CD14-positive monocyte (primary cell): ENCODE data around the gene PTPN7. TPM values are rescaled to one million over a fixed set of nuclear protein-coding genes. Genes with fewer than 3 reads are reported as not detected.

Experiments used
- DNase-seq, 3 donors: peaks; one replicate each; pipeline ENCODE4 v3.0.0-alpha.2; 2011 to 2022
- H2AFZ ChIP-seq: 2 replicates; pipeline ENCODE4 v1.6.0; 2012; ENCODE audit warnings: mild to moderate bottlenecking, low read depth, low read length, inconsistent platforms; ENCODE audit not compliant: insufficient read depth, poor library complexity, severe bottlenecking
- H3K27ac ChIP-seq, 2 donors: 1 replicate in 1 of 2; 2 replicates in 1 of 2; pipeline ENCODE4 v1.5.1; 2012 to 2013; ENCODE audit warnings: low read length in 2 of 2, control low read depth in 1 of 2, inconsistent platforms in 1 of 2, low read depth in 1 of 2, mild to moderate bottlenecking in 1 of 2
- H3K27me3 ChIP-seq, 2 donors: one replicate each; pipeline versions ENCODE4 v1.6.0 to v1.6.1; 2011 to 2013; ENCODE audit warnings: low read length in 2 of 2; ENCODE audit not compliant: control insufficient read depth in 2 of 2, insufficient read depth in 2 of 2
- H3K36me3 ChIP-seq, 2 donors: replicated peaks in 1 of 2; 1 replicate in 1 of 2; 2 replicates in 1 of 2; pipeline versions ENCODE4 v1.5.1 to v1.6.1; 2012 to 2013; ENCODE audit warnings: low read length in 2 of 2, control low read depth in 1 of 2, inconsistent platforms in 1 of 2, mild to moderate bottlenecking in 1 of 2; ENCODE audit not compliant: insufficient read depth in 2 of 2, control insufficient read depth in 1 of 2
- H3K4me1 ChIP-seq, 2 donors: 1 replicate in 1 of 2; 2 replicates in 1 of 2; pipeline versions ENCODE4 v1.5.1 to v1.6.1; 2012 to 2013; ENCODE audit warnings: low read length in 2 of 2, control low read depth in 1 of 2, inconsistent platforms in 1 of 2, mild to moderate bottlenecking in 1 of 2, moderate library complexity in 1 of 2; ENCODE audit not compliant: insufficient read depth in 2 of 2, control insufficient read depth in 1 of 2
- H3K4me2 ChIP-seq: replicated peaks from 2 replicates; pipeline ENCODE3; 2012; ENCODE audit warnings: low read length, moderate library complexity, mild to moderate bottlenecking; ENCODE audit not compliant: poor library complexity, severe bottlenecking; ENCODE audit errors: extremely low read depth
- H3K4me3 ChIP-seq, 3 experiments: fragments of 200-600 bp in 1 of 3; sonication (generic) in 1 of 3; replicated peaks in 1 of 3; 1 replicate in 2 of 3; 2 replicates in 1 of 3; pipeline ENCODE4 v1.5.1; 2011 to 2013; ENCODE audit warnings: low read length in 3 of 3, mild to moderate bottlenecking in 3 of 3, control low read depth in 2 of 3, low read depth in 2 of 3, inconsistent platforms in 1 of 3, moderate library complexity in 1 of 3
- H3K79me2 ChIP-seq: 2 replicates; pipeline ENCODE4 v1.6.0; 2012; ENCODE audit warnings: mild to moderate bottlenecking, control low read depth, inconsistent platforms, low read length, moderate library complexity; ENCODE audit not compliant: insufficient read depth
- H3K9ac ChIP-seq: 2 replicates; pipeline ENCODE4 v1.6.0; 2017; ENCODE audit warnings: low read length, mild to moderate bottlenecking; ENCODE audit not compliant: insufficient read depth, poor library complexity, severe bottlenecking
- H3K9me3 ChIP-seq, 2 donors: replicated peaks in 1 of 2; 1 replicate in 1 of 2; 2 replicates in 1 of 2; pipeline versions ENCODE4 v1.5.1 to v1.6.1; 2012 to 2013; ENCODE audit warnings: low read length in 2 of 2, control low read depth in 1 of 2; ENCODE audit not compliant: control insufficient read depth in 1 of 2, insufficient read depth in 1 of 2
- H4K20me1 ChIP-seq: 2 replicates; pipeline ENCODE4 v1.6.0; 2012; ENCODE audit warnings: mild to moderate bottlenecking, low read length, control low read depth, moderate library complexity; ENCODE audit not compliant: insufficient read depth
- H3K27ac Mint-ChIP-seq, 7 donors: one replicate each; pipeline ENCODE4 v1.8.0; 2020; ENCODE audit warnings: mild to moderate bottlenecking in 7 of 7, mixed read lengths in 7 of 7, moderate library complexity in 6 of 7, inconsistent platforms in 2 of 7
- H3K27me3 Mint-ChIP-seq, 3 donors: one replicate each; pipeline ENCODE4 v1.8.0; 2021 to 2022; ENCODE audit warnings: low read depth in 3 of 3, mild to moderate bottlenecking in 3 of 3, mixed read lengths in 3 of 3, moderate library complexity in 3 of 3, inconsistent platforms in 1 of 3
- H3K36me3 Mint-ChIP-seq, 2 donors: one replicate each; pipeline ENCODE4 v1.8.0; 2020; ENCODE audit warnings: mixed read lengths in 2 of 2, inconsistent platforms in 1 of 2, mild to moderate bottlenecking in 1 of 2
- H3K4me1 Mint-ChIP-seq: one replicate; pipeline ENCODE4 v1.8.0; 2020; ENCODE audit warnings: mild to moderate bottlenecking, mixed read lengths
- H3K4me3 Mint-ChIP-seq, 2 donors: one replicate each; pipeline ENCODE4 v1.8.0; 2020; ENCODE audit warnings: mild to moderate bottlenecking in 2 of 2, mixed read lengths in 2 of 2, moderate library complexity in 1 of 2
- H3K9me3 Mint-ChIP-seq, 7 donors: one replicate each; pipeline ENCODE4 v1.8.0; 2020 to 2022; ENCODE audit warnings: mixed read lengths in 7 of 7, mild to moderate bottlenecking in 6 of 7, moderate library complexity in 6 of 7, inconsistent platforms in 2 of 7
- WGBS: methylation state at CpG from one replicate; pipeline ENCODE4 v1.1.5; 2013; ENCODE audit warnings: missing lambda C conversion rate; ENCODE audit not compliant: insufficient coverage; 5-methylcytosine and 5-hydroxymethylcytosine counted together
- intact Hi-C, 2 donors: fragments of 100-400 bp; cut with micrococcal nuclease; formaldehyde crosslinking; loops; one replicate each; pipeline versions ENCODE4 v1.15.0 to v1.15.1; 2023
- polyA plus RNA-seq, 3 donors: library from polyadenylated mRNA; depleted of rRNA in 1 of 3; unstranded in 2 of 3; stranded (reverse) in 1 of 3; fragments of 300-500 nt in 2 of 3; fragments of >200 nt in 1 of 3; fragmentation: Illumina TruSeq in 2 of 3; gene quantifications; 1 replicate in 2 of 3; 2 replicates in 1 of 3; pipeline ENCODE4 v1.2.3, GENCODE V29; 2012 to 2021
- TF ChIP-seq, protein P1 (sequence below): fragments of 200-600 bp; IDR thresholded peaks from one replicate; pipeline ENCODE4 v1.8.0; 2022; ENCODE audit warnings: antibody characterized with exemption, mild to moderate bottlenecking

The PTPN7 gene
- polyA plus RNA-seq, 3 donors: 4.0 to 18.8 (median 8.3) TPM

GRCh38 chr1:202134645-202135172, 25.7 kb downstream of the PTPN7 start:
- peaks cover 6% of the 10 kb centered on the region for H3K4me1 Mint-ChIP-seq
- H3K27me3 ChIP-seq: no peaks in the 10 kb centered on the region
- peak overlapping the region in 1 of 2 donors; percentile 22 for H3K27ac ChIP-seq
- peaks cover 94% of the 10 kb centered on the region for H4K20me1 ChIP-seq
- H3K4me3 Mint-ChIP-seq: no peak overlapping the region
- peaks cover 0 to 2% (median 2%) of the 10 kb centered on the region in 3 donors for H3K27me3 Mint-ChIP-seq
- peaks cover 5 to 6% of the 10 kb centered on the region in 2 donors for H3K4me1 ChIP-seq
- peaks cover 52% of the 10 kb centered on the region for H3K79me2 ChIP-seq
- intact Hi-C loops: no loop called here
- no peaks in the 10 kb centered on the region for H3K9me3 Mint-ChIP-seq
- peaks cover 59 to 73% of the 10 kb centered on the region in 2 donors for H3K36me3 ChIP-seq
- TF ChIP-seq, protein P1, sequence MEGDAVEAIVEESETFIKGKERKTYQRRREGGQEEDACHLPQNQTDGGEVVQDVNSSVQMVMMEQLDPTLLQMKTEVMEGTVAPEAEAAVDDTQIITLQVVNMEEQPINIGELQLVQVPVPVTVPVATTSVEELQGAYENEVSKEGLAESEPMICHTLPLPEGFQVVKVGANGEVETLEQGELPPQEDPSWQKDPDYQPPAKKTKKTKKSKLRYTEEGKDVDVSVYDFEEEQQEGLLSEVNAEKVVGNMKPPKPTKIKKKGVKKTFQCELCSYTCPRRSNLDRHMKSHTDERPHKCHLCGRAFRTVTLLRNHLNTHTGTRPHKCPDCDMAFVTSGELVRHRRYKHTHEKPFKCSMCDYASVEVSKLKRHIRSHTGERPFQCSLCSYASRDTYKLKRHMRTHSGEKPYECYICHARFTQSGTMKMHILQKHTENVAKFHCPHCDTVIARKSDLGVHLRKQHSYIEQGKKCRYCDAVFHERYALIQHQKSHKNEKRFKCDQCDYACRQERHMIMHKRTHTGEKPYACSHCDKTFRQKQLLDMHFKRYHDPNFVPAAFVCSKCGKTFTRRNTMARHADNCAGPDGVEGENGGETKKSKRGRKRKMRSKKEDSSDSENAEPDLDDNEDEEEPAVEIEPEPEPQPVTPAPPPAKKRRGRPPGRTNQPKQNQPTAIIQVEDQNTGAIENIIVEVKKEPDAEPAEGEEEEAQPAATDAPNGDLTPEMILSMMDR: no peak
- H3K4me2 ChIP-seq: no peak overlapping the region
- H3K36me3 Mint-ChIP-seq: peaks cover 54 to 73% of the 10 kb centered on the region in 2 donors
- WGBS: 96% methylated on average over 11 of the region's 13 CpGs
- no peak overlapping the region for H3K4me3 ChIP-seq
- no peak overlapping the region for H2AFZ ChIP-seq
- H3K9me3 ChIP-seq: no peaks in the 10 kb centered on the region
- H3K27ac Mint-ChIP-seq: peak overlapping the region in 2 of 7 donors; percentile 18 to 40
- no peak overlapping the region for H3K9ac ChIP-seq
- no peak for DNase-seq

GRCh38 chr1:202133989-202134388, 26.4 kb downstream of the PTPN7 start:
- Histone ChIP-seq H3K36me3 (peaks cover 58 to 70% of the 10 kb centered on the region in 2 donors), H3K4me1 (peaks cover 5 to 6% of the 10 kb centered on the region in 2 donors), H3K9me3 (no peaks in the 10 kb centered on the region), H3K27ac (no peak overlapping the region), H3K79me2 (peaks cover 45% of the 10 kb centered on the region), H2AFZ (no peak overlapping the region), H3K27me3 (no peaks in the 10 kb centered on the region), H3K4me2 (no peak overlapping the region), H3K4me3 (no peak overlapping the region), H4K20me1 (peaks cover 88% of the 10 kb centered on the region), H3K9ac (no peak overlapping the region)
- Mint-ChIP-seq H3K9me3 (no peaks in the 10 kb centered on the region), H3K4me1 (peaks cover 6% of the 10 kb centered on the region), H3K36me3 (peaks cover 52 to 69% of the 10 kb centered on the region in 2 donors), H3K4me3 (no peak overlapping the region), H3K27me3 (peaks cover 0 to 2% (median 2%) of the 10 kb centered on the region in 3 donors), H3K27ac (no peak overlapping the region)
- TF ChIP-seq, protein P1: no peak
- 89% methylated on average over 3 of the region's 5 CpGs for WGBS
- intact Hi-C loops: no loop called here
- DNase-seq: no peak
